Nephron (organoid): ENCODE measurements around the gene PTPN12.

ENCODE experiments used
- H3K27ac Mint-ChIP-seq, 3 experiments: 2 replicates each; pipeline ENCODE4 v1.8.0; 2020; ENCODE audit warnings: mixed read lengths in 3 of 3, mild to moderate bottlenecking in 2 of 3, moderate library complexity in 1 of 3
- H3K27me3 Mint-ChIP-seq: 2 replicates; pipeline ENCODE4 v1.8.0; 2021; ENCODE audit warnings: low read depth, mild to moderate bottlenecking, moderate library complexity, mixed read lengths
- H3K36me3 Mint-ChIP-seq: 2 replicates; pipeline ENCODE4 v1.8.0; 2020; ENCODE audit warnings: low read depth, mixed read lengths
- H3K4me1 Mint-ChIP-seq: 2 replicates; pipeline ENCODE4 v1.8.0; 2020; ENCODE audit warnings: mixed read lengths
- H3K4me3 Mint-ChIP-seq, 3 experiments: 2 replicates each; pipeline ENCODE4 v1.8.0; 2020; ENCODE audit warnings: mild to moderate bottlenecking in 3 of 3, mixed read lengths in 3 of 3, moderate library complexity in 2 of 3
- H3K9me3 Mint-ChIP-seq: 2 replicates; pipeline ENCODE4 v1.8.0; 2020; ENCODE audit warnings: mixed read lengths
- TF ChIP-seq, protein P1 (sequence below), 3 experiments: fragments of 200-600 bp; sonication (generic); IDR thresholded peaks; one replicate each; pipeline ENCODE4 v1.5.0; 2021; ENCODE audit warnings: antibody characterized with exemption in 3 of 3; ENCODE audit not compliant: unreplicated experiment in 3 of 3

The PTPN12 gene

DNA sequence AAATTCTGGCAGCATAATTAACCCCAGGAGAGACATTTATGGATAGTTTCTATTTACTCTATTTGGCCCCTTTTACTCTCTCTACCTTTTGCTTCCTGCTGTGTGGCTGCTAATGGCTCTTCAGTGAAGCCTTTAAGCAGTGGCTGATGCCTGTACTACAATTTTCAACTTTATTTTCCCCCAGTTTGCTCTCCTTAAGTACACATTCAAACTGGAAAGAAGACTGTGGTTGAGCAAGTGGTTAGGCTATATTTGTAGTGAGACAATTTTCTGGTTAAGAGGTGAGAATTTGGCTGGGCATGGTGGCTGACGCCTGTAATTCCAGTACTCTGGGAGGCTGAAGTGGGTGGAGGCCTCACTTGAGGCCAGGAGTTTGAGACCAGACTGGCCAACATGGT lies 150.7 kb downstream of the PTPN12 start:
- peaks cover 42% of the 10 kb centered on the region for H3K36me3 Mint-ChIP-seq

More for the DNA sequence above, 150.7 kb downstream of the PTPN12 start:
- TF ChIP-seq, protein P1, sequence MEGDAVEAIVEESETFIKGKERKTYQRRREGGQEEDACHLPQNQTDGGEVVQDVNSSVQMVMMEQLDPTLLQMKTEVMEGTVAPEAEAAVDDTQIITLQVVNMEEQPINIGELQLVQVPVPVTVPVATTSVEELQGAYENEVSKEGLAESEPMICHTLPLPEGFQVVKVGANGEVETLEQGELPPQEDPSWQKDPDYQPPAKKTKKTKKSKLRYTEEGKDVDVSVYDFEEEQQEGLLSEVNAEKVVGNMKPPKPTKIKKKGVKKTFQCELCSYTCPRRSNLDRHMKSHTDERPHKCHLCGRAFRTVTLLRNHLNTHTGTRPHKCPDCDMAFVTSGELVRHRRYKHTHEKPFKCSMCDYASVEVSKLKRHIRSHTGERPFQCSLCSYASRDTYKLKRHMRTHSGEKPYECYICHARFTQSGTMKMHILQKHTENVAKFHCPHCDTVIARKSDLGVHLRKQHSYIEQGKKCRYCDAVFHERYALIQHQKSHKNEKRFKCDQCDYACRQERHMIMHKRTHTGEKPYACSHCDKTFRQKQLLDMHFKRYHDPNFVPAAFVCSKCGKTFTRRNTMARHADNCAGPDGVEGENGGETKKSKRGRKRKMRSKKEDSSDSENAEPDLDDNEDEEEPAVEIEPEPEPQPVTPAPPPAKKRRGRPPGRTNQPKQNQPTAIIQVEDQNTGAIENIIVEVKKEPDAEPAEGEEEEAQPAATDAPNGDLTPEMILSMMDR (IDR thresholded peaks at IDR 0.05; ENCODE audit: unreplicated experiment in 3 of 3) = no peak
- no peaks in the 10 kb centered on the region for H3K9me3 Mint-ChIP-seq
- no peak overlapping the region for H3K27ac Mint-ChIP-seq
- H3K4me3 Mint-ChIP-seq = no peak overlapping the region
- H3K4me1 Mint-ChIP-seq = peaks cover 16% of the 10 kb centered on the region
- no peaks in the 10 kb centered on the region for H3K27me3 Mint-ChIP-seq
